ENCODE results near the gene PSME1.

Gene PSME1

GRCh38 chr14:24131549-24131966, 4.4 kb upstream of the PSME1 start:
- no peak for TF ChIP-seq CTCF (IDR thresholded peaks at IDR 0.05; ENCODE audit: extremely low read depth, missing control alignments)
- DNase-seq (ENCODE audit: low spot score), result no peak

GRCh38 chr14:24132061-24132685, 3.8 kb upstream of the PSME1 start:
- no peak for TF ChIP-seq CTCF (IDR thresholded peaks at IDR 0.05; ENCODE audit: extremely low read depth, missing control alignments)
- no peak for DNase-seq (ENCODE audit: low spot score)

- no peak for TF ChIP-seq CTCF (IDR thresholded peaks at IDR 0.05; ENCODE audit: extremely low read depth, missing control alignments)
- no peak for DNase-seq (ENCODE audit: low spot score)
Observed at GRCh38 chr14:24132976-24133375, 3.0 kb upstream of the PSME1 start.

GRCh38 chr14:24133735-24134134, 2.3 kb upstream of the PSME1 start:
- DNase-seq (ENCODE audit: low spot score), result no peak
- TF ChIP-seq CTCF (IDR thresholded peaks at IDR 0.05; ENCODE audit: extremely low read depth, missing control alignments), result no peak

- DNase-seq (ENCODE audit: low spot score), result no peak
- TF ChIP-seq CTCF (IDR thresholded peaks at IDR 0.05; ENCODE audit: extremely low read depth, missing control alignments), result no peak
Observed at GRCh38 chr14:24135584-24135833, 485 bp upstream of the PSME1 start.

- DNase-seq (ENCODE audit: low spot score), result no peak
- no peak for TF ChIP-seq CTCF (IDR thresholded peaks at IDR 0.05; ENCODE audit: extremely low read depth, missing control alignments)
Observed at GRCh38 chr14:24136684-24137528, 912 bp downstream of the PSME1 start.

- no peak for DNase-seq (ENCODE audit: low spot score)
- TF ChIP-seq CTCF (IDR thresholded peaks at IDR 0.05; ENCODE audit: extremely low read depth, missing control alignments), result no peak
Observed at GRCh38 chr14:24137529-24138395, 1.8 kb downstream of the PSME1 start.

Data from GM20000 (cell line).